Activated CD4-positive, alpha-beta memory T cell treated with anti-CD3 and anti-CD28 coated beads for 36 hours (primary cell): ENCODE results near the gene DPEP2. TPM values are rescaled to one million over a fixed set of nuclear protein-coding genes. Genes with fewer than 3 reads are reported as not detected.
"Not testable (repeated sequence)": the region's sequence is repeated elsewhere in the genome, so short reads cannot be mapped to it uniquely, and the experiment has no call there.

ENCODE experiments used
- CTCF ChIA-PET: fragments of 350-600 bp; sonication (Branson Sonifier 250); formaldehyde crosslinking; loops from one replicate; lab custom pipeline; 2021; ENCODE audit warnings: antibody characterized with exemption, inconsistent platforms; lab: Charles Lee
- POLR2A ChIA-PET: fragments of 350-600 bp; sonication (Branson Sonifier 250); formaldehyde crosslinking; loops from one replicate; lab custom pipeline; 2021; ENCODE audit warnings: antibody characterized with exemption; lab: Charles Lee
- DNase-seq: peaks from one replicate; pipeline ENCODE4 v3.0.0-alpha.2; 2020
- H3K27ac Mint-ChIP-seq: one replicate; pipeline ENCODE4 v1.8.0; 2021; ENCODE audit warnings: mixed read lengths
- H3K27me3 Mint-ChIP-seq: one replicate; pipeline ENCODE4 v1.8.0; 2021; ENCODE audit warnings: mixed read lengths
- H3K36me3 Mint-ChIP-seq: one replicate; pipeline ENCODE4 v1.8.0; 2021; ENCODE audit warnings: mixed read lengths
- H3K4me1 Mint-ChIP-seq: one replicate; pipeline ENCODE4 v1.8.0; 2021; ENCODE audit warnings: low read depth, mixed read lengths
- H3K4me3 Mint-ChIP-seq: one replicate; pipeline ENCODE4 v1.8.0; 2021; ENCODE audit warnings: mild to moderate bottlenecking, mixed read lengths
- H3K9me3 Mint-ChIP-seq: one replicate; pipeline ENCODE4 v1.8.0; 2021; ENCODE audit warnings: mixed read lengths
- intact Hi-C: fragments of 100-400 bp; cut with micrococcal nuclease; formaldehyde crosslinking; loops from one replicate; pipeline ENCODE4 v1.15.1; 2023
- total RNA-seq, 2 experiments: library from RNA; stranded (reverse); gene quantifications; one replicate each; pipeline ENCODE4 v1.2.3, GENCODE V29; 2021

The DPEP2 gene
- total RNA-seq, 2 experiments from 2014 or later = 3.9 to 5.3 TPM

DNA sequence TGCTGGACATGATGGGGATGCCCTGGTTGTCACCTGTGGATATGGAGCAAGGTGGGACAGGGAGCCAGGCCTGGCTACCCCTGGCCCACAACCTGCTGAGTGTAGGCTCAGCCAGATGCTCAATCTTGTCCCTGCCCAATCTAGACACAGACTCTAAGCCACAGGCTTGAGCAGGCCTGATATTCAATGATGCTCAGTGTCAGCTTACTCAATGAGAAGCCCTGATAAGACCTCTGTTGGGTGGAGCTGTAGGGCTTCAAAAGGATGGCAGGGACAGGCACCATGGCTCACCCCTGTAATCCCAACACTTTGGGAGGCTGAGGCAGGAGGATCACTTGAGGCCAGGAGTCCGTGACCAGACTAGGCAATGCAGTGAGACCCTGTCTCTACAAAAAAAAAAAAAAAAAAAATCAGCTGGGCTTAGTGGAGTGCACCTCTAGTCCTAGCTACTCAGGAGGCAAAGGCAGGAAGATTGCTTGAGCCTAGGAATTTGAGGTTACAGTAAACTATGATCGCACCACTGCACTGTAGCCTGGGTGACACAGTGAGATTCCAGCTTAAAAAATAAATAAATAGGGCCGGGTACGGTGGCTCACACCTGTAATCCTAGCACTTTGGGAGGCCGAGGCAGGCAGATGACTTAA is 58.7 kb downstream of the DPEP2 start:
- intact Hi-C loops = no loop called here
- CTCF ChIA-PET = interaction anchor here (0.5 to 4.5 kb wide), 15 partner anchors 10 to 394 kb away, joined by 3 to 22 read pairs (median 4); partner anchors contain the start of genes DDX28, DUS2, NFATC3 and NRN1L

DNA sequence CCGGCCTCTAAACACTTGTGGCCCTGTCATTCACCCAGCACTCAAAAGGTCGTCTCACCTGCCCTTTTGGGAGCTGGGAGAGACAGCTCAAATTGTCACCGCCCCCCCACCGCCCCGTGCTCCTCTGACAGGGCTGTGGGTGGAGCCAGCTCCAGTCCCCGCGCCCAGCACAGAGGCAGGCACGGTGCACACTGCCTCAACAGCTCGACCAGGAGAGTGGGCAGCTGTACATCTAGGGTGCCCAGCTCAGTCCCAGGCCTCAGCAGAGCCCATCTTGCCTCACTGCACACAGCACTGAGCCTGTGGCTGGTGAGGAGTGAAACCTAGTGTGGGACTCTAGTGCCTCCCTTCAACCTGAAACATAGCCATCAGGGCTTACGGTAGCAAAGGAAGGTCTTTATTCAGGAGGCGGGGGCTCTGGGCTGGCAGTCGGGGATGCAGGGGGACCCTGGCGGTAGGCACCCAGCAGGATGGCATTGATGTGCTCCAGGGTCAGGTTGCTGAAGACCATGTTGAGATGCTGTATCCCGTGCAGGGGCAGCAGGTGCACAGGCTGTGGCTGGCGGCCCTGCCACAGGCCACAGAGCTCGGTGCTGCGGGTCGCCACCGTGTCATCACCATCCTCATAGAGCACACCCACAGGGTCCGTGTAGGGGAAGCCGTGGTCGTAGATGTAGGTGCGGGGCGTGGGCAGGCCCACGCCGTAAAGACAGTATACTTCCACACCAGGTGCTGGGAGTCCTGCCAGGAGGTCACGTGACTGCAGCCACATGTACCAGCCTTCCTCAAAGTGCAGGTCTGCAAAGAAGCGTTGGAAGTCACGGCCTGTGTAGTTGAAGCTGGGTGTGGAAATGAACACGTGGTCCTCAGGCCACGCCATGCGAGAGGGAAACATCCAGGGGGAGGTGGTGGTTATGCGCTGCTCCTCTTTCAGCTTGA is 59.5 kb downstream of the DPEP2 start:
- intact Hi-C loops = loop anchor here (5.0 kb wide), 3 partner anchors 43 to 132 kb away; partner anchors contain the start of genes DPEP2, DPEP3, RANBP10 and TSNAXIP1

More for the DNA sequence above, 58.7 kb downstream of the DPEP2 start:
- Mint-ChIP-seq H3K4me1 (peaks cover 31% of the 10 kb centered on the region), H3K4me3 (no peak overlapping the region), H3K27ac (peak overlapping the region; percentile 62), H3K9me3 (no peaks in the 10 kb centered on the region), H3K36me3 (peaks cover 15% of the 10 kb centered on the region), H3K27me3 (no peaks in the 10 kb centered on the region)
- POLR2A ChIA-PET = no interaction called here
- DNase-seq = no peak

DNA sequence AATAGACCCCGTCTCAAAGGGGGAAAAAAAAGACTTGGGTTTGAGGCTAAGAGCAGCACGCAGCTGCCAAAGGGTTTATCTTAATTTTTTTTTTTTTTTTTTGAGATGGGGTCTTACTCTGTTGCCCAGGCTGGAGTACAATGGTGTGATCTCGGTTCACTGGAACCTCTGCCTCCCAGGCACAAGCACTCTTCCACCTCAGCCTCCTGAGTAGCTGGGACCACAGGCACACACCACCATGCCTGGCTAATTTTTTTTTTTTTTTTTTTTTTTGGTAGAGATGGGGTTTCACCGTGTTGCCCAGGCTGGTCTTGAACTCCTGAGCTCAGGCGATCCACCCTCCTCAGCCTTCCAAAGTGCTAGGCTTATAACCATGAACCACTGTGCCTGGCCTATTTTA is 61.6 kb downstream of the DPEP2 start:
- H3K9me3 Mint-ChIP-seq, DNase-seq, H3K27me3 Mint-ChIP-seq: not testable (repeated sequence)
- Mint-ChIP-seq H3K4me1 (peaks cover 49% of the 10 kb centered on the region), H3K27ac (peak overlapping the region; percentile 99), H3K36me3 (peaks cover 35% of the 10 kb centered on the region), H3K4me3 (peak overlapping the region; percentile 100)
- intact Hi-C loops = loop anchor here (2.0 to 5.0 kb wide), 6 partner anchors 45 to 147 kb away; partner anchors contain the start of genes DDX28, DPEP2, DPEP3 and DUS2
- CTCF ChIA-PET = interaction anchor here (1.0 to 3.2 kb wide), 4 partner anchors 9 to 121 kb away, joined by 3 to 14 read pairs (median 4); partner anchors contain the start of gene NRN1L
- POLR2A ChIA-PET = interaction anchor here (1.7 kb wide), 1 partner anchor 9 kb away, joined by 3 read pairs; no protein-coding TSS in a partner anchor

More for the DNA sequence above, 59.5 kb downstream of the DPEP2 start:
- Mint-ChIP-seq H3K4me1 (peaks cover 39% of the 10 kb centered on the region), H3K4me3 (no peak overlapping the region), H3K27ac (peak overlapping the region; percentile 62), H3K27me3 (no peaks in the 10 kb centered on the region), H3K36me3 (peaks cover 23% of the 10 kb centered on the region), H3K9me3 (no peaks in the 10 kb centered on the region)
- ChIA-PET CTCF (interaction anchor here (0.5 to 4.5 kb wide), 8 partner anchors 10 to 145 kb away, joined by 3 to 22 read pairs (median 6); partner anchors contain the start of genes DDX28, DUS2, NFATC3 and NRN1L), POLR2A (no interaction called here)
- DNase-seq = peak; percentile 66

Other genes starting within 250 kb of the DPEP2 start
- 10 to 100 TPM; 14.9 to 18.1 TPM for gene RANBP10, start 192.9 kb downstream of the DPEP2 start, total RNA-seq
- under 1 TPM; 0.77 to 0.81 TPM for gene TSNAXIP1, start 192.6 kb downstream of the DPEP2 start, total RNA-seq
- gene THAP11, start 157.2 kb downstream of the DPEP2 start, total RNA-seq = 10 to 100 TPM; 31.8 to 32.1 TPM
- 100 to 1,000 TPM; 141 to 148 TPM for gene NUTF2, start 152.6 kb downstream of the DPEP2 start, total RNA-seq
- gene CENPT, start 151.8 kb downstream of the DPEP2 start, total RNA-seq = 10 to 100 TPM; 39.2 to 40.2 TPM
- gene EDC4, start 126.4 kb downstream of the DPEP2 start, total RNA-seq = 10 to 100 TPM; 88.6 to 94.2 TPM
- gene NRN1L, start 114.6 kb downstream of the DPEP2 start, total RNA-seq = under 1 TPM in 1 of 2 experiments, not detected in 1; 0.76 TPM
- gene PSKH1, start 106.2 kb downstream of the DPEP2 start, total RNA-seq = 10 to 100 TPM in 1 of 2 experiments, 1 to 10 TPM in 1; 10.0 to 11.7 TPM
- 1 to 10 TPM; 2.9 to 3.1 TPM for gene CTRL, start 67.6 kb downstream of the DPEP2 start, total RNA-seq
- 100 to 1,000 TPM; 185 to 193 TPM for gene PSMB10, start 62.6 kb downstream of the DPEP2 start, total RNA-seq
- 10 to 100 TPM; 10.1 to 10.7 TPM for gene LCAT, start 55.4 kb downstream of the DPEP2 start, total RNA-seq
- gene SLC12A4, start 30.8 kb downstream of the DPEP2 start, total RNA-seq = 10 to 100 TPM; 27.1 to 29.9 TPM
- not detected for gene DPEP3, start 19.0 kb downstream of the DPEP2 start, total RNA-seq
- gene DPEP2NB, start 16.4 kb upstream of the DPEP2 start, total RNA-seq = not detected
- gene DDX28, start 23.7 kb upstream of the DPEP2 start, total RNA-seq = 10 to 100 TPM; 12.8 to 14.5 TPM
- 10 to 100 TPM; 29.2 to 29.4 TPM for gene DUS2, start 23.8 kb upstream of the DPEP2 start, total RNA-seq
- gene NFATC3, start 85.9 kb upstream of the DPEP2 start, total RNA-seq = 10 to 100 TPM; 83.4 to 85.2 TPM
- under 1 TPM; 0.27 to 0.59 TPM for gene ESRP2, start 236.6 kb upstream of the DPEP2 start, total RNA-seq
- gene PLA2G15, start 245.9 kb upstream of the DPEP2 start, total RNA-seq = 1 to 10 TPM; 8.0 to 8.7 TPM